K562 (cell line): ENCODE data around the gene TMEM61. TPM values are rescaled to one million over a fixed set of nuclear protein-coding genes. Genes with fewer than 3 reads are reported as not detected.

ENCODE experiments used
- ATAC-seq: fragments of 200-7000 bp; cut with Tn5 transposase; 3 replicates; pipeline ENCODE4 v1.9.1; 2020; ENCODE audit warnings: moderate library complexity
- BruUV-seq: library from RNA; stranded (reverse); fragments of 400-500 nt; replicated peaks from 2 replicates; lab custom pipeline; 2021; lab: Mats Ljungman, UMichigan
- CTCF ChIA-PET: fragments of 300-600 bp; formaldehyde crosslinking; extraction: SDS; loops from one replicate; lab custom pipeline; 2021; ENCODE audit warnings: low intra/inter-chr PET ratio; lab: Yijun Ruan, JAX
- POLR2A ChIA-PET: fragments of 300-600, 350-650 bp; sonication (Branson Sonifier 250); formaldehyde crosslinking; extraction: SDS; loops from one replicate; lab custom pipeline; 2021; ENCODE audit warnings: antibody characterized with exemption, inconsistent platforms; lab: Yijun Ruan, JAX
- DNase-seq, 4 experiments: peaks; one replicate each; pipeline versions ENCODE4 v3.0.0 to v3.0.0-alpha.2; 2011 to 2018; ENCODE audit warnings: low spot score in 3 of 4, mixed read lengths in 3 of 4; ENCODE audit errors: extremely low read depth in 1 of 4
- FAIRE-seq: peaks from 2 replicates; lab custom pipeline; 2011; peaks lifted over from hg19 to GRCh38; lab: Jason Lieb, UNC
- H2AFZ ChIP-seq: 2 replicates; pipeline ENCODE4 v1.6.0; 2011; ENCODE audit warnings: low read depth, low read length, control low read depth, inconsistent platforms
- H3K27ac ChIP-seq: fragments of 200-600 bp; 3 replicates; pipeline ENCODE4 v1.8.0; 2011; ENCODE audit warnings: low read depth, mild to moderate bottlenecking, control low read depth, inconsistent platforms, low read length, moderate library complexity, mixed read lengths; ENCODE audit errors: extremely low read depth
- H3K27me3 ChIP-seq, 2 experiments: fragments of 300-600 bp in 1 of 2; 2 replicates in 1 of 2; 3 replicates in 1 of 2; pipeline versions ENCODE4 v1.6.0 to v1.8.0; 2011; ENCODE audit warnings: inconsistent platforms in 2 of 2, low read length in 2 of 2, mild to moderate bottlenecking in 1 of 2, mixed read lengths in 1 of 2, moderate library complexity in 1 of 2; ENCODE audit not compliant: control insufficient read depth in 2 of 2, insufficient read depth in 2 of 2
- H3K36me3 ChIP-seq: fragments of 300-600 bp; 3 replicates; pipeline ENCODE4 v1.8.0; 2011; ENCODE audit warnings: mild to moderate bottlenecking, low read length, inconsistent platforms; ENCODE audit not compliant: control insufficient read depth, insufficient read depth
- H3K4me1 ChIP-seq, 2 experiments: fragments of 200-600 bp in 1 of 2; replicated peaks in 1 of 2; 2 replicates in 1 of 2; 3 replicates in 1 of 2; pipeline versions ENCODE4 v1.5.1 to v1.8.0; 2011; ENCODE audit warnings: inconsistent platforms in 2 of 2, low read length in 2 of 2, mild to moderate bottlenecking in 1 of 2, mixed read lengths in 1 of 2, moderate library complexity in 1 of 2; ENCODE audit not compliant: control insufficient read depth in 2 of 2, insufficient read depth in 2 of 2
- H3K4me2 ChIP-seq: 2 replicates; pipeline ENCODE4 v1.6.1; 2011; ENCODE audit warnings: low read length, control low read depth, inconsistent platforms, mixed read lengths; ENCODE audit not compliant: insufficient read depth
- H3K4me3 ChIP-seq: fragments of 200-600 bp; sonication (generic), shearing (Covaris generic); 2 replicates; pipeline ENCODE4 v1.5.1; 2016; ENCODE audit warnings: control low read depth, inconsistent platforms
- H3K79me2 ChIP-seq: fragments of 200-600 bp; 3 replicates; pipeline ENCODE4 v1.8.0; 2011; ENCODE audit warnings: low read length, inconsistent platforms; ENCODE audit not compliant: control insufficient read depth, insufficient read depth
- H3K9ac ChIP-seq, 2 experiments: 2 replicates each; pipeline versions ENCODE4 v1.6.0 to v1.6.1; 2011; ENCODE audit warnings: low read depth in 2 of 2, low read length in 2 of 2, control low read depth in 1 of 2, inconsistent platforms in 1 of 2, mild to moderate bottlenecking in 1 of 2, mixed read lengths in 1 of 2; ENCODE audit not compliant: insufficient read depth in 1 of 2
- H3K9me1 ChIP-seq: one replicate; pipeline ENCODE4 v1.6.0; 2011; ENCODE audit warnings: inconsistent platforms, mild to moderate bottlenecking, low read length, moderate library complexity; ENCODE audit not compliant: control insufficient read depth, insufficient read depth
- H3K9me3 ChIP-seq: replicated peaks from 2 replicates; pipeline ENCODE4 v1.5.1; 2011; ENCODE audit warnings: low read depth, low read length, inconsistent platforms; ENCODE audit not compliant: control insufficient read depth, insufficient read depth
- H4K20me1 ChIP-seq: replicated peaks from 2 replicates; pipeline ENCODE4 v1.6.1; 2011; ENCODE audit warnings: low read length, inconsistent platforms, mixed read lengths; ENCODE audit not compliant: control insufficient read depth, insufficient read depth
- BACH1 ChIP-seq: fragments of 200-800 bp; sonication (Bioruptor generic); IDR thresholded peaks from 2 replicates; pipeline ENCODE4 v1.6.1; 2016; ENCODE audit warnings: missing genetic modification characterization, missing compliant biosample characterization
- GATA2 ChIP-seq: sonication (generic); formaldehyde crosslinking; IDR thresholded peaks from 2 replicates; pipeline ENCODE4 v1.4.0; 2020; ENCODE audit warnings: mild to moderate bottlenecking, missing genetic modification reagents
- HDAC3 ChIP-seq: fragments of 450-650 bp; IDR thresholded peaks from 2 replicates; pipeline ENCODE4 v1.6.1; 2018; ENCODE audit warnings: borderline replicate concordance, mild to moderate bottlenecking, moderate library complexity; ENCODE audit not compliant: partially characterized antibody
- KAT2B ChIP-seq: IDR thresholded peaks from one replicate; pipeline ENCODE4 v1.6.1; 2012; ENCODE audit warnings: low read depth, mild to moderate bottlenecking, control low read depth, inconsistent platforms, low read length, moderate library complexity
- KAT7 ChIP-seq: sonication (generic); formaldehyde crosslinking; IDR thresholded peaks from 2 replicates; pipeline ENCODE4 v1.8.0; 2022; ENCODE audit warnings: missing genetic modification reagents, mild to moderate bottlenecking, borderline replicate concordance
- KAT8 ChIP-seq: fragments of 450-650 bp; IDR thresholded peaks from 2 replicates; pipeline ENCODE4 v1.6.1; 2016; ENCODE audit warnings: low read depth, mild to moderate bottlenecking
- MAFF ChIP-seq: IDR thresholded peaks from 2 replicates; pipeline ENCODE4 v1.6.1; 2012; ENCODE audit warnings: low read length, improper control_type of control experiment
- MEIS2 ChIP-seq: fragments of 450-650 bp; IDR thresholded peaks from 2 replicates; pipeline ENCODE4 v1.6.1; 2014; ENCODE audit warnings: mild to moderate bottlenecking; ENCODE audit not compliant: partially characterized antibody
- SMARCE1 ChIP-seq: fragments of 450-650 bp; IDR thresholded peaks from 2 replicates; pipeline ENCODE4 v1.7.1; 2016; ENCODE audit warnings: mild to moderate bottlenecking
- SP2 ChIP-seq: IDR thresholded peaks from 2 replicates; pipeline ENCODE4 v1.6.1; 2011; ENCODE audit warnings: mild to moderate bottlenecking, low read depth, low read length, moderate library complexity; ENCODE audit not compliant: poor library complexity, severe bottlenecking; ENCODE audit errors: extremely low read depth
- TOE1 ChIP-seq, 2 experiments: fragments of 450-650 bp in 1 of 2; sonication (generic) in 1 of 2; formaldehyde crosslinking in 1 of 2; IDR thresholded peaks; 2 replicates each; pipeline versions ENCODE4 v1.7.1 to v1.8.0; 2016 to 2022; ENCODE audit warnings: borderline replicate concordance in 2 of 2, mild to moderate bottlenecking in 2 of 2, antibody characterized with exemption in 1 of 2, inconsistent platforms in 1 of 2, low read depth in 1 of 2, missing genetic modification reagents in 1 of 2, moderate library complexity in 1 of 2
- ZFPM2 ChIP-seq: fragments of 250-450 bp; sonication (Bioruptor Pico); IDR thresholded peaks from 2 replicates; pipeline ENCODE4 v1.5.1; 2022; ENCODE audit warnings: mild to moderate bottlenecking
- ZNF133 ChIP-seq: fragments of 250-450 bp; sonication (Bioruptor Pico); IDR thresholded peaks from 2 replicates; pipeline ENCODE4 v1.4.0; 2020; ENCODE audit warnings: mild to moderate bottlenecking
- ZZZ3 ChIP-seq: fragments of 450-650 bp; IDR thresholded peaks from 2 replicates; pipeline ENCODE4 v1.6.1; 2016; ENCODE audit warnings: antibody characterized with exemption, mild to moderate bottlenecking, moderate library complexity
- WGBS: fragments of 100-300 bp; shearing (Covaris generic); methylation state at CpG from one replicate; pipeline ENCODE4 v1.1.6; 2016; ENCODE audit warnings: low coverage, mixed read lengths; ENCODE audit not compliant: insufficient coverage; ENCODE audit errors: missing lambda C conversion rate; 5-methylcytosine and 5-hydroxymethylcytosine counted together
- in situ Hi-C: fragments of 300-500 bp; cut with MboI; formaldehyde crosslinking; loops from 4 replicates; pipeline ENCODE4 v1.15.0; 2018; ENCODE audit warnings: inconsistent platforms, mixed read lengths
- intact Hi-C: fragments of 100-400 bp; cut with micrococcal nuclease; formaldehyde crosslinking; loops from 2 replicates; pipeline ENCODE4 v1.14.2; 2022
- polyA plus RNA-seq, 8 experiments: library from polyadenylated mRNA; depleted of rRNA in 4 of 8; stranded (reverse) in 5 of 8; unstranded in 3 of 8; fragments of >200 nt; fragmentation: Nextera tagmentation in 2 of 8; fragmentation: Illumina TruSeq in 1 of 8; extraction: Ambion mirVana in 2 of 8; extraction: Trizol in 1 of 8; gene quantifications; 2 replicates each; pipeline versions ENCODE4 v1.2.1 to v1.2.3, GENCODE V29; 2011 to 2014; ENCODE audit warnings: inconsistent platforms in 1 of 8, missing spikeins in 1 of 8
- total RNA-seq, 7 experiments: library from RNA; depleted of rRNA in 6 of 7; stranded (reverse); fragments of >200 nt in 6 of 7; fragmentation: Illumina TruSeq in 2 of 7; extraction: Trizol in 2 of 7; gene quantifications; 2 replicates each; pipeline versions ENCODE4 v1.2.1 to v1.2.3, GENCODE V29; 2011 to 2021; ENCODE audit warnings: low replicate concordance in 1 of 7
- TF ChIP-seq, protein P1 (sequence below): fragments of 250-450 bp; sonication (Bioruptor Pico); IDR thresholded peaks from 2 replicates; pipeline ENCODE4 v1.5.0; 2020; ENCODE audit warnings: mild to moderate bottlenecking
- TF ChIP-seq, protein P2 (sequence below): fragments of 450-650 bp; IDR thresholded peaks from 2 replicates; pipeline ENCODE4 v1.6.1; 2016; ENCODE audit warnings: antibody characterized with exemption
- TF ChIP-seq, protein P3 (sequence below): sonication (generic); formaldehyde crosslinking; IDR thresholded peaks from 2 replicates; pipeline ENCODE4 v1.8.1; 2023; ENCODE audit warnings: mild to moderate bottlenecking, missing genetic modification reagents

The TMEM61 gene
- total and polyA plus RNA-seq, 9 of the 15 experiments (the other 6 are each of a cell fraction or from before 2014, with no cell fraction given) = not detected

DNA sequence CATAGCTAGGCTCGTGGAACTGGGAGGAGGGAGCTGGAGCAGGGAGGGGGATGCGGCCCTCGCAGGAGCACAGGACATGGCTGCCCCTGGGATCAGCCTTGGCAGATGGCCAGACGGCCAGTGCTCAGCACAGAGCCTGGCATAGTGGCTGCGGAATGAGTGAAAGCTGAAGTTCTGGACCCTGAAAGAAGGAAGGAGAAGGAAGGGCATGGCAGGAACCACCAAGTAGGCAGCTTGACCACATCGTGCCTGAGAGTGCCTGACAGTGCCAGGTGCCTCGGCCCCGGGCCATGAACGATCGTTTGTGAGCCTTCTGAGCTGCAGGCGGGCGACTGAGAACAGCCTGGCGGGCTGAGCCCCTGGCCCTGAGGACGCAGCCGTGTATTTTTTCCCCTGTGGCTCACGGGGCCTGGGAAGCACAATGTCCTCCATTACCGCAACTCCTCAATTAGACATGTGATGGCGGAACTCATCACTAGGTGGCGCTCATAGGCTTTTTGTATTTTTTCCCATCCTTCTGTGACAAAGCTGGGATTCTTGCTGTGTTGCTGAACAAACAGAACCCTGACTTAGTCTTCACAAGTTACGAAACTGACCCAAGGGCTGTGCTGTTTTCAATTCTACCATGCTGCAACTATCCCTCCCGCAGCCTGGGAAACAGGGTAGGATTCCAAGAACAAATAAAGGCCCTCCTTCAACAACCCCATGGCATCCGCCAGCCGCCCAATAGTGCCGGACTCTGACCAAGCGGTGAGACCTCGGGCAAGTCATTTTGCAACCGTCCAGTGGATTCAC lies 29.9 kb upstream of the TMEM61 start:
- H3K4me2 ChIP-seq = peak overlapping the region; percentile 59
- POLR2A ChIA-PET = interaction anchor here (0.6 to 1.3 kb wide), 10 partner anchors 9 to 241 kb away, joined by 3 to 4 read pairs (median 3); partner anchors contain the start of gene PCSK9
- H3K36me3 ChIP-seq = no peaks in the 10 kb centered on the region
- H4K20me1 ChIP-seq = no peaks in the 10 kb centered on the region
- FAIRE-seq (peak; percentile 99), DNase-seq (peak; percentile 58 to 74 (median 66)), ATAC-seq (peak; percentile 87)
- intact Hi-C loops (loop anchor here (1.0 to 10.0 kb wide), 4 partner anchors 46 to 384 kb away; no protein-coding TSS in a partner anchor), in situ Hi-C loops (loop anchor here (5.0 kb wide), 1 partner anchor 42 kb away; no protein-coding TSS in a partner anchor)
- peaks cover 4 to 7% of the 10 kb centered on the region in 2 experiments; a peak in 4 of 5 replicates for H3K4me1 ChIP-seq
- peaks cover 0 to 15% of the 10 kb centered on the region in 2 experiments; a peak in 4 of 5 replicates for H3K27me3 ChIP-seq
- BruUV-seq = no TSS peak
- H3K79me2 ChIP-seq = no peaks in the 10 kb centered on the region
- 27% methylated on average over 27 of the region's 27 CpGs for WGBS
- peak overlapping the region; percentile 98 for H2AFZ ChIP-seq
- H3K9me1 ChIP-seq = no peaks in the 10 kb centered on the region
- no peak overlapping the region for H3K27ac ChIP-seq
- no peak overlapping the region for H3K4me3 ChIP-seq
- peak overlapping the region in 1 of 2 experiments; percentile 80; a peak in 2 of 4 replicates for H3K9ac ChIP-seq
- no peaks in the 10 kb centered on the region; the same call in 1 of the 2 replicates for H3K9me3 ChIP-seq
- CTCF ChIA-PET = interaction anchor here (0.6 to 1.7 kb wide), 5 partner anchors 13 to 327 kb away, joined by 3 to 25 read pairs (median 4); no protein-coding TSS in a partner anchor
- peak; percentile 34 for TF ChIP-seq MEIS2
- TF ChIP-seq TOE1 (IDR thresholded peaks at IDR 0.05; ENCODE audit: borderline replicate concordance) = no peak
- TF ChIP-seq TOE1 (CRISPR knock-in tag; IDR thresholded peaks at IDR 0.05; ENCODE audit: borderline replicate concordance, low read depth) = no peak
- TF ChIP-seq, protein P1, sequence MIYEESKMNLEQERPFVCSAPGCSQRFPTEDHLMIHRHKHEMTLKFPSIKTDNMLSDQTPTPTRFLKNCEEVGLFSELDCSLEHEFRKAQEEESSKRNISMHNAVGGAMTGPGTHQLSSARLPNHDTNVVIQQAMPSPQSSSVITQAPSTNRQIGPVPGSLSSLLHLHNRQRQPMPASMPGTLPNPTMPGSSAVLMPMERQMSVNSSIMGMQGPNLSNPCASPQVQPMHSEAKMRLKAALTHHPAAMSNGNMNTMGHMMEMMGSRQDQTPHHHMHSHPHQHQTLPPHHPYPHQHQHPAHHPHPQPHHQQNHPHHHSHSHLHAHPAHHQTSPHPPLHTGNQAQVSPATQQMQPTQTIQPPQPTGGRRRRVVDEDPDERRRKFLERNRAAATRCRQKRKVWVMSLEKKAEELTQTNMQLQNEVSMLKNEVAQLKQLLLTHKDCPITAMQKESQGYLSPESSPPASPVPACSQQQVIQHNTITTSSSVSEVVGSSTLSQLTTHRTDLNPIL (CRISPR knock-in tag) = no peak
- no peak for TF ChIP-seq KAT8
- TF ChIP-seq HDAC3 = no peak
- no peak for TF ChIP-seq KAT7 (CRISPR knock-in tag)
- no peak for TF ChIP-seq ZZZ3
- TF ChIP-seq ZFPM2 (CRISPR knock-in tag) = no peak
- no peak for TF ChIP-seq GATA2 (CRISPR knock-in tag)
- TF ChIP-seq SMARCE1 = no peak
- no peak for TF ChIP-seq ZNF133 (CRISPR knock-in tag)
- TF ChIP-seq MAFF = no peak
- TF ChIP-seq, protein P2, sequence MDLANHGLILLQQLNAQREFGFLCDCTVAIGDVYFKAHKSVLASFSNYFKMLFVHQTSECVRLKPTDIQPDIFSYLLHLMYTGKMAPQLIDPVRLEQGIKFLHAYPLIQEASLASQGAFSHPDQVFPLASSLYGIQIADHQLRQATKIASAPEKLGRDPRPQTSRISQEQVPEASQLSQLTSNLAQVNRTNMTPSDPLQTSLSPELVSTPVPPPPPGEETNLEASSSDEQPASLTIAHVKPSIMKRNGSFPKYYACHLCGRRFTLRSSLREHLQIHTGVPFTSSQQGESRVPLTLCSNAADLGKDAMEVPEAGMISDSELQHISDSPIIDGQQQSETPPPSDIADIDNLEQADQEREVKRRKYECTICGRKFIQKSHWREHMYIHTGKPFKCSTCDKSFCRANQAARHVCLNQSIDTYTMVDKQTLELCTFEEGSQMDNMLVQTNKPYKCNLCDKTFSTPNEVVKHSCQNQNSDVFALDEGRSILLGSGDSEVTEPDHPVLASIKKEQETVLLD = no peak
- TF ChIP-seq BACH1 = no peak
- no peak for TF ChIP-seq SP2
- no peak for TF ChIP-seq KAT2B
- TF ChIP-seq, protein P3, sequence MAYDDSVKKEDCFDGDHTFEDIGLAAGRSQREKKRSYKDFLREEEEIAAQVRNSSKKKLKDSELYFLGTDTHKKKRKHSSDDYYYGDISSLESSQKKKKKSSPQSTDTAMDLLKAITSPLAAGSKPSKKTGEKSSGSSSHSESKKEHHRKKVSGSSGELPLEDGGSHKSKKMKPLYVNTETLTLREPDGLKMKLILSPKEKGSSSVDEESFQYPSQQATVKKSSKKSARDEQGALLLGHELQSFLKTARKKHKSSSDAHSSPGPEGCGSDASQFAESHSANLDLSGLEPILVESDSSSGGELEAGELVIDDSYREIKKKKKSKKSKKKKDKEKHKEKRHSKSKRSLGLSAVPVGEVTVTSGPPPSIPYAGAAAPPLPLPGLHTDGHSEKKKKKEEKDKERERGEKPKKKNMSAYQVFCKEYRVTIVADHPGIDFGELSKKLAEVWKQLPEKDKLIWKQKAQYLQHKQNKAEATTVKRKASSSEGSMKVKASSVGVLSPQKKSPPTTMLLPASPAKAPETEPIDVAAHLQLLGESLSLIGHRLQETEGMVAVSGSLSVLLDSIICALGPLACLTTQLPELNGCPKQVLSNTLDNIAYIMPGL (CRISPR knock-in tag) = no peak
